Endometrial microvascular endothelial cells (primary cell): ENCODE results near the gene PRR5L. TPM values are rescaled to one million over a fixed set of nuclear protein-coding genes. Genes with fewer than 3 reads are reported as not detected.
"Not testable (repeated sequence)": the region's sequence is repeated elsewhere in the genome, so short reads cannot be mapped to it uniquely, and the experiment has no call there.

Experiments used
- in situ Hi-C: cut with HindIII; loops from 2 replicates; pipeline ENCODE4 v1.10.0; 2017; ENCODE audit warnings: low sequenced_read_pairs, low pct_unique_long_range_greater_than_20kb; ENCODE audit errors: inconsistent ontology term
- total RNA-seq: library from RNA; depleted of rRNA; stranded (reverse); fragments of >200 nt; gene quantifications from one replicate; pipeline ENCODE4 v1.2.3, GENCODE V29; 2015; ENCODE audit errors: inconsistent ontology term

Gene PRR5L
- total RNA-seq, 1 donor from 2014 or later: 25.6 TPM

- in situ Hi-C loops: loop anchor here (25.0 kb wide), 1 partner anchor 206 kb away; the partner anchor contains the start of genes COMMD9 and PRR5L
Measured at GRCh38 chr11:36492724-36493304, 196.7 kb downstream of the PRR5L start.

GRCh38 chr11:36493332-36493731 lies 197.2 kb downstream of the PRR5L start:
- in situ Hi-C loops: loop anchor here (25.0 kb wide), 1 partner anchor 206 kb away; the partner anchor contains the start of genes COMMD9 and PRR5L

- in situ Hi-C loops: loop anchor here (25.0 kb wide), 1 partner anchor 211 kb away; the partner anchor contains the start of genes COMMD9 and PRR5L
Measured at GRCh38 chr11:36498721-36499120, 202.6 kb downstream of the PRR5L start.

- in situ Hi-C loops: loop anchor here (25.0 kb wide), 1 partner anchor 212 kb away; the partner anchor contains the start of genes COMMD9 and PRR5L
Measured at GRCh38 chr11:36499315-36499714, 203.2 kb downstream of the PRR5L start.

- in situ Hi-C loops: no loop called here
Measured at GRCh38 chr11:36500315-36500721, 204.2 kb downstream of the PRR5L start.

GRCh38 chr11:36501236-36501635 lies 205.1 kb downstream of the PRR5L start:
- in situ Hi-C loops: no loop called here

GRCh38 chr11:36507824-36508489 lies 211.9 kb downstream of the PRR5L start:
- in situ Hi-C loops: no loop called here

GRCh38 chr11:36508743-36509142 lies 212.7 kb downstream of the PRR5L start:
- in situ Hi-C loops: no loop called here

GRCh38 chr11:36509201-36509639 lies 213.1 kb downstream of the PRR5L start:
- in situ Hi-C loops: no loop called here

GRCh38 chr11:36509694-36510593 lies 213.9 kb downstream of the PRR5L start, which contains the start of gene TRAF6:
Gene TRAF6 (minus strand): TSS chr11:36510272. CDS start chr11:36501515, 8,757 bp downstream.
- in situ Hi-C loops: no loop called here

- in situ Hi-C loops: no loop called here
Measured at GRCh38 chr11:36510594-36510942, 214.5 kb downstream of the PRR5L start.

- in situ Hi-C loops: not testable (repeated sequence)
Measured at GRCh38 chr11:36511062-36511461, 215.0 kb downstream of the PRR5L start.

GRCh38 chr11:36512016-36512415 lies 215.9 kb downstream of the PRR5L start:
- in situ Hi-C loops: no loop called here

GRCh38 chr11:36513965-36514364 lies 217.9 kb downstream of the PRR5L start:
- in situ Hi-C loops: no loop called here

Other genes with a start within 250 kb of the PRR5L start
- 89.1 TPM for gene COMMD9, start 6.9 kb upstream of the PRR5L start, total RNA-seq
- gene TRAF6, start 214.0 kb downstream of the PRR5L start, total RNA-seq: 9.4 TPM